HG03571 (cell line): ENCODE data around the gene TUBGCP3.
"Not testable (repeated sequence)": the region's sequence is repeated elsewhere in the genome, so short reads cannot be mapped to it uniquely, and the experiment has no call there.

Experiments used
- ATAC-seq: cut with Tn5 transposase; IDR thresholded peaks from one replicate; pipeline ENCODE4 v1.9.1; 2021; ENCODE audit not compliant: unreplicated experiment

The TUBGCP3 gene

GRCh38 chr13:112485814-112486213 is 102.1 kb downstream of the TUBGCP3 start:
- ATAC-seq, result not testable (repeated sequence)

- no peak for ATAC-seq
Measured at GRCh38 chr13:112483299-112483698, 104.7 kb downstream of the TUBGCP3 start.

GRCh38 chr13:112481458-112481857 is 106.5 kb downstream of the TUBGCP3 start:
- ATAC-seq, result no peak

GRCh38 chr13:112479389-112479788 is 108.6 kb downstream of the TUBGCP3 start:
- ATAC-seq, result no peak

GRCh38 chr13:112477070-112477619 is 110.8 kb downstream of the TUBGCP3 start:
- ATAC-seq, result no peak

GRCh38 chr13:112475889-112476288 is 112.1 kb downstream of the TUBGCP3 start:
- ATAC-seq, result no peak

- no peak for ATAC-seq
Measured at GRCh38 chr13:112474869-112475268, 113.1 kb downstream of the TUBGCP3 start.

GRCh38 chr13:112473818-112474217 is 114.1 kb downstream of the TUBGCP3 start:
- no peak for ATAC-seq

GRCh38 chr13:112469071-112469745 is 118.7 kb downstream of the TUBGCP3 start:
- no peak for ATAC-seq

GRCh38 chr13:112468069-112468468 is 119.9 kb downstream of the TUBGCP3 start:
- no peak for ATAC-seq

- ATAC-seq, result no peak
Measured at GRCh38 chr13:112467236-112467635, 120.7 kb downstream of the TUBGCP3 start.

- no peak for ATAC-seq
Measured at GRCh38 chr13:112466132-112467058, 121.6 kb downstream of the TUBGCP3 start.

GRCh38 chr13:112465251-112466131 is 122.5 kb downstream of the TUBGCP3 start:
- no peak for ATAC-seq

- no peak for ATAC-seq
Measured at GRCh38 chr13:112464720-112465119, 123.2 kb downstream of the TUBGCP3 start.

GRCh38 chr13:112462408-112462807 is 125.5 kb downstream of the TUBGCP3 start:
- ATAC-seq, result no peak

- ATAC-seq, result no peak
Measured at GRCh38 chr13:112457485-112457884, 130.5 kb downstream of the TUBGCP3 start.

GRCh38 chr13:112457081-112457480 is 130.9 kb downstream of the TUBGCP3 start:
- no peak for ATAC-seq

- ATAC-seq, result no peak
Measured at GRCh38 chr13:112456138-112457056, 131.6 kb downstream of the TUBGCP3 start.

GRCh38 chr13:112455476-112456059 is 132.4 kb downstream of the TUBGCP3 start:
- ATAC-seq, result no peak
